ENCODE data around the gene PTPRE.

Gene PTPRE

GRCh38 chr10:128001363-128001745, 94.5 kb downstream of the PTPRE start:
- no peak for DNase-seq (ENCODE audit: low spot score)

DNA sequence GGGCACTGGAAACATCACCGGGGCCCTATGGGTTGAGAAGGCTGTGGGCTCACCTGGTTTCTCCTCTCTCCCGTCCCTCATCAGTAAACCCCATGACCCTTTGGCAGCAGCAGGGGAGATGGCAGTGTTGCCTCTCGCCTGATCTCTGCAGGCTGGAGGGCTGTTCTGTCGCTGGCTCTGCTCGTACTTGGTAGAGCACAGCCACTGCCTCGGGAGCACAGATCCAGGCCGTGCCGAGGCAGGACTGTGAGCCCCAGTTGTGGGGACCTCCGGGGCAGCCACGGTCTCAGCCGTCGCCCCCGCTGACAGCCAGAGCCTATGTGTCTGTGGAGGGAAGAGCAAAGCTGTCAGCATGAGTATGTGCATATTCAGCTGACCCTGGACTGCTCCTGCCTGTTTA, 94.9 kb downstream of the PTPRE start:
- DNase-seq (ENCODE audit: low spot score) = no peak

DNA sequence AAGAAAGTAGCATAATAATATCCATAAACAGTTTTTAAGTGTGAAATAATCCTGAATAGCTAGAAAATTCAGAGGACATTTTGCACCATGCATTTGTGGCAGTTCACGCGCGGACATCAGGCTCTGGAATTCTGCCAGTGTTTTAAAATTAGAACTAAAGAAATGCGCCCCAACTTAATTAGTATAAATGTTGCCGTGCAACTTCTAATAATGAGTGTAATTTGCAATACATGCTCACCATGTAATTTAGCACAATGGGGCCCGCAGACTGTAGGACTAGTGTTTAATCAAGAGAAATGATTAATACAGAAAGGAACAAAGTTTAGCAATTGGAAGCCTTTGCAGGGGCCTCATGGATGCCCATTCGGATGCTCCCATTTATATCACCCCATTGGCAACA, 96.6 kb downstream of the PTPRE start:
- DNase-seq (ENCODE audit: low spot score) = no peak

GRCh38 chr10:128005858-128006257, 99.0 kb downstream of the PTPRE start:
- no peak for DNase-seq (ENCODE audit: low spot score)

- no peak for DNase-seq (ENCODE audit: low spot score)
Measured at GRCh38 chr10:128007056-128007455, 100.2 kb downstream of the PTPRE start.

DNA sequence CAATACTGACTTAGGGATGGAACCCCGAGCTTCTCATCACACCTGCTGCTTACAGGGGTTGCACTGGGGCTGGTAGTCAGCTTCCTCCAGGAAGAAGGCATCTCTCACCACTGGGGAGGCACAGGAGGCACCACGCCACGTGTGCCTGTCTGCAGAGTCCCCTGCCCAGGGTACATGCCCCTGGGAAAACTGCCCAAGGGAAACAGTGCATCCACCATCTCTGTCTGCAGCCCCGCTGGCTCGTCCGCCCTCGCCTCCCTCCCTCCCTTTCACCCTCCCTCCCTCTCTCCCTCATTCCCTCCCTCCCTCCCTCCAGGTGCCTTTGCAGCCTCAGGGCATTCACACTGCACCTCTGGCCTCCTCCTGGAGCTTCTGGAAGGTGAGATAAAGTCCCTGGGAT, 101.1 kb downstream of the PTPRE start:
- DNase-seq (ENCODE audit: low spot score) = no peak

DNA sequence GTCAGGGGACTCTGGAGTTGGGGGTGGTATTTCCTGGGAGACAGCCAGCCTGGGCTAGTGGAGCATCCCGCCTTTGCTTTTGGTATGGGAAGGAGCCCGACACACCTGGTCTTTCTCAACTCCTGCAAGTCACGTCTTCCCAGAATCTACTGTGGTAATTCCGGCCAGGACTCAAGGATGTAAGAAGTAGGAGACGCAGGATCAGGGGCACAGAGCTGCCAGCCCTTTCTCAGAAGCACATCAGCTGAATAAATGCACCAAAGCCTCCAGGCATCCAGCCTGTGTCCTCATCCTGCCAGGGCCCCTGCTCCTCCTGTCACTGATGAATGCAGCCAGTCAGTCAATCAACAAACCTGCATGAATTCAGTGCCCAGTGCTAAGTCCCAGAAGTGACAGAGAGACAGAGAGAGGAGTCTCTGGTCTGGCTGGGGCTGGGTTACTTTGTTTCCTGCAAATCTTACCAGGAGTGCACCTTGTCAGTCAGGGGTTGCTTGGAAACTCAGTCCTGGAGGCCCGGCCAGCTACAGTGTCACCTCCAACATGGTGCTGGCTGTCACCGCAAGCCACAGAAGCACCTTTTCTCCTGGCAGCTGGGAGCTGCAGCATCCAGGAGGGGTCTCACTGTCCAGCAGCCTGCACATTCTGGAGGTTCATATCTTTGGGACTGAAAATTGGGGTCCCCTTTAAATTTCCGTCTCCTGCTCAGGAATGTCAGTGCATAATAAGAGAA, 101.8 kb downstream of the PTPRE start:
- no peak for DNase-seq (ENCODE audit: low spot score)

DNA sequence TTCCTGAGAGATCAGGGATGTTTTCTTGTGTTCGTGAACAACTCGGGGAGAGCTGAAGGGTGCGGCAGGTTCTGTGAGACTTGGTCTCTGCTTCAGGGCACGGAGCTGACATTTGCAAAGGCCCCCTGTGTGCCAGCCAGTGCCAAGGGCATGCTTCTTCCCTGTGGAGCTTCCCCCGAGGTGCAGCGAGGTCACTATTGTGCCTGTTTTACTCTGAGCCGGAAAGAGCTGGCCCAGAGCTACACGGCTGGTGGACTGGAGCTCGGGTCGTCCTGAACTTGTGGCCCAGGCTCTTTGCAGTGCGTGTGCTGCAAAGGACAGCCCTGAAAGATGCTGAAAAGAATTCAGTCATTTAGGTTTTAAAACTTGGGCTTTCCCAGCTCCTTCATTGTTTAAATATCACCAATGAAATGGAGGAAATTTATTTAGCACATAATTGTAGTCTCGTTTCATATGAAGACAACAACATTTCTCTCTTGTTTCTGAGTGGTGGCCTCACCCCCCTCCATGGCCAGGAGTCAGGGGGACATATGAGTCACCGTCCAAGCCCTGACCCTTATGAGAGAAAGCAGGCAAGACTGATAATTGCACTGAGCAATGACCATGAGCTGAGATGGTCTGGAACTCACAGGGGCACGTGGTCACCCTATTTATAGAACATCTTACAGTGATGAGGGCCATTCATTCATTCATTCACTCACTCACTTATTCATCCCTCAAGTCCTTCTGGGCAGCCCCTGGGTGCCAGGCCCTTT, 102.6 kb downstream of the PTPRE start:
- no peak for DNase-seq (ENCODE audit: low spot score)

DNA sequence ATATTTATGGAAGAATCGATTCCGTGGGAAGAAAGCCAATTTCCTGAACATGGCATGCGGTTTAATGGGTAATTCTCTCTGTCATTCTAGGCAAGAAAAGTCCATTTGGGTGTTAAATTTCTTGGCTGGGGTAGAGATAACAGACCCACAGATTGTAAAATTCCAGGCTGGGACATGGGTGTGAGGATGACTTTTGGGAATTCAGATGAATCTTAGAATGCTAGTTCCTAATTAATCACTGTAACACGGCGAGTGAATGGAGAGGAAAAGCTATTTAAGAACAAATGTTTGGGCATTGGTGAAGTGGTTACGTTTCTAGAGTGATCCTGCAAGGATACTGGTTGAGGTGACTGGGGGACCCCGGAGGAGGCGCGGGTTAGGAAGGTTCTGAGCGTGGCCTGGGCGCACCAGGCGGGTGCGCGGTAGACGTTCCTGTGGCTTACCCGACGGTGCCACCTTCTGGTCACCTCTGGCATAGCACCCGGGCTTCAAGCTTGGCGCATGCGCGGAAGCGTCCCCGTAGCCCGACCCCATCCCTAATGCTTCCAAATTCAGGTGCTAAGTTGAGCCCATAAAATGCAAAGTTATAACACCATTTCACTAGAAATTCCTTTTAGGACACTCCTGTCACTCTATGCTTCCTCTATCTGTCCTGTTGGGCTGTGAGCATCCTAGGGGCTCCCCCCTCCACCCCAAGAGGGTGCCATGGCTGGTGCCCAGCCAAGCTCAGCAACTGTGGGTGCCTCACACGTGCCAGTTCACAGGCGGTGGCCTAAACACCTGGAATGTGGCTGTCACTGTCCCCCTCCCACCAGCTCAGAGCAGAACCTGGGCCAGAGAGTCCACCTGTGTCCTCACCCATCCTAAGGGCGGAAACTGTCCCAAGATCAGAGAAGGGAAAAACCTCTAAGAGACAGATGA, 104.4 kb downstream of the PTPRE start:
- DNase-seq (ENCODE audit: low spot score) = peak; percentile 81

- DNase-seq (ENCODE audit: low spot score) = no peak
Measured at GRCh38 chr10:128013626-128014025, 106.7 kb downstream of the PTPRE start.

DNA sequence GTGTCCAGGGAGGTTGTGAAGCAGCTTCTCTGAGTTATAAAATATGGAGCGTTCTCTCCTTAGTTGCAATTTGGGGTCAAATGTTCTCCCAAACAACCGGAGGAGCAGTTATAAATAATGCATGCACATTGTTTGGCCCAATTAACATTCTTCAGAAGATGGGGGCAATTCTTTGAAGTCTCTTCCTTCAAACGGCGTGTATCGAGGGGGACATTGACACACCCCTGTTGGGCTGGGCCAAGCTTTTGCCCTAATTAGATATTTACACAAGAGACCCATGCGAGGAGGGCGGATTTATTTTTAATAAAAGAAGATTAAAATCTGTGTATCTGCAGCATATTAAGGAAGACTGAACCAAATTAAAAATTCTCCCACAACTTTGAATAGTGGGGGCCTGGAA, 107.3 kb downstream of the PTPRE start:
- no peak for DNase-seq (ENCODE audit: low spot score)

DNA sequence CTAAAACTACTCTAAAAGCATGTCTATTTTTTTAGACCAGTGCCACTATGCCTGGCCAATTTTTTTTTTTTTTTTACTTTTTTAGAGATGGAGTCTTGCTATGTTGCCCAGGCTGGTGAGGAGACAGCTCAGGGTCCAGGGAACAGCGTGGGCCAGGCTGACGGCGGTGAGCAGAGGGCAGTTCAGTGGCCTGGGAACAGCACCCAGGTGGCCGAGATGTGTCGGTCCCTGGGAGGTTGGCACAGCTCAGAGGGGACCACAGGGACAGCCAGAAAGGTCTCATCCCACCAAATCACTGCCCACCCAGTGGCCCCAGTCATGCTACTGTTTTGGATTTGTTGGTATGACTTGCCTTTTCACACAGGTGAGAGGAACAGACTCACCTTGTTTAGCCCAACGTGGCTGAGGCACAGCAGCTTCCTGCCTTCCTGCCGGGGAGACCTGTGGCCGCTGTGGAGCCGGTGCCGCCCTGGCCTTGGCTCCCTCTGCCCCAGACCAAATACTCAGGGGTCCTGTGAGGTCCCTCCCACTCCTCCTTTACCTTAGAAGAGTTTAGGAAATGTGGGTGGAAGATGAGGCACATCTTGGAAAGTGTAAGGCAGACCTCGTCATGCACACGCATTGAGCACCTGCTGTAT, 109.6 kb downstream of the PTPRE start:
- DNase-seq (ENCODE audit: low spot score) = no peak

- no peak for DNase-seq (ENCODE audit: low spot score)
Measured at GRCh38 chr10:128017822-128018221, 110.9 kb downstream of the PTPRE start.

GRCh38 chr10:128018236-128018635, 111.3 kb downstream of the PTPRE start:
- no peak for DNase-seq (ENCODE audit: low spot score)

DNA sequence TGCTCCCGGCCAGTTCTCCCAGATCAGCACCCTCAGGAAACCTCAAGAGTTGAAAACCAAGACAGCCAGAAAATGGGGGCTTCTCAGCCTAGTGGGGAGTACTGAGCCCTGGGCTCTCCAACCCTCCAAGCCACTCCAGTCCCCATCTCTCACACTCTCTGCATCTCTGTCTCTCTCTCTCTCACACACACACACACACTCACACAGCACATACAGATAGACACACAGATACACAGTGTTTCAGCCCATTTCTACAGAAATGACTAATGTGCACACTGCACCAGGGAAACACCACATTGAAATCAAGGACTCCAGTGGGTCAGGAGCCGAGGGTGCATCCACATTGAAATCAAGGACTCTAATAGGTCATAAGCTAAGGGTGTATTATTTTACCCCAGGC, 111.8 kb downstream of the PTPRE start:
- no peak for DNase-seq (ENCODE audit: low spot score)

DNA sequence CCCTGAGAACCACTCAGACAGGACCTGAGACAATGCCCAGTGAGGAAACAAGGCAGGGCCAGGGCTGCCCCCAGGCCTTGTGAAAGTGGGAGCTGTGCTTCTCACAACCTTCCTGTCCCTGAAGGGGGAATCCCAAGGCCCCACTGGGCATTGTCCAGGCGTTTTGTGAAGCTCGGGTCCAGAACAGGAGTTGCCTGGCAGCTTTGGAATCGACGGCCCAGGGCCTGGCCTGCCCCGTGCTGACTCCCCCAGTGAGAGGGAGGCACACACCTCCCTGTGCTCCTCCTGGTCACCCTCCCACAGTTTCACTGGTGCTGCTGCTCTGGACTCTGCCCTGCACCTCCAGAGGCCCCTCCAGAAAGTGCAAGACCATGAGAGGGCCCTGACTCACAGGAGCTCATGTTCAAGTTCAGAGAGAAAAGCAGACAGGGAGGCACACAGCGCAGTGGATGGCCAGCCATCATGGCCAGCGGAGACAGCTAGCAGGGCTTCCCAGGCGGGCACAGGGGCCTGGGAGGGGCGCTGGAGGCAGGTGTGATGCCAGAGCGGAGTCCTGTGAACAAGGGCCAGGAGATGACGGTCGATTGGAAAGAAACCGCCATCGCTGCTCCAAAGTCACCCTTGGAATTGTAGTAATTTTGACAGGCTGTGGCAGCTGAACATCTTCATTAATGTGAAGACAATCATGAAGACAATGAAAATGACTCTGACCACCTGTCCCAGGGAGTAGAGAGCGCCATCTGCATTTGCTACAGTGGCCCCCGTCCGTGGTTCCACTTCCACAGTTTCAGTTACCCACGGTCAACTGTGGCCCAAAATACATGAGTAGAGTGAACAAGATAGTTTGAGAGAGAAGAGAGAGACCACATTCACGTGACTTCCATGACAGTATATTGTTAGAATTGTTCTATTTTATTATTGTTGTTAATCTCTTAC, 115.6 kb downstream of the PTPRE start:
- no peak for DNase-seq (ENCODE audit: low spot score)

DNA sequence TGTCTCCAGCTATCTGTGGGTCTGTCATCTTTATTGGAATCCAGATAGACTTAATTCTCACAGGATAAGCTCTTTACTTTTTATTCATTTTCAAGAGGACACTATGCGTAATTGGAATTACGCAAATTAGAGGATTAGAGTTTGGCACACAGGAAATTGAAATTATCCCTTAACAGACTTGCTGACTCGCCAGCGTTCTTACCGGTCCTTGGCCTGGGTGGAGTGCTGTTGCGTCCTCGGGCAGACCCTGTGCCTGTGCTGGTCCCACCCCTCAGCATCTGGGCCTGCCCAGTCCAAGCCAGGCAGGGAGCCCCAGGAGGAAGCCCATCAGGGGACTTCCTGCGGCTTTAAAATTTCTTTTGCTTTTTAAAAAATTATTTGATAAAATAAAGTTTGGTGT, 117.5 kb downstream of the PTPRE start:
- DNase-seq (ENCODE audit: low spot score) = no peak

GRCh38 chr10:128025437-128025836, 118.5 kb downstream of the PTPRE start:
- DNase-seq (ENCODE audit: low spot score) = no peak

GRCh38 chr10:128025951-128026350, 119.0 kb downstream of the PTPRE start:
- DNase-seq (ENCODE audit: low spot score) = no peak

- no peak for DNase-seq (ENCODE audit: low spot score)
Measured at GRCh38 chr10:128026615-128027300, 119.9 kb downstream of the PTPRE start.

Measured in hematopoietic multipotent progenitor cell treated with erythropoietin and hydrocortisone succinate and interleukin-3 and kit ligand, for 17 days (in vitro differentiated cells).